Measurements from ENCODE around the gene SLC39A6. TPM values are rescaled to one million over a fixed set of nuclear protein-coding genes. Genes with fewer than 3 reads are reported as not detected.

The SLC39A6 gene
- total and polyA plus RNA-seq, 2 of the 13 experiments (the other 11 are each of a cell fraction or from before 2014, with no cell fraction given) = 41.7 to 59.2 TPM

- TF ChIP-seq, protein P1, sequence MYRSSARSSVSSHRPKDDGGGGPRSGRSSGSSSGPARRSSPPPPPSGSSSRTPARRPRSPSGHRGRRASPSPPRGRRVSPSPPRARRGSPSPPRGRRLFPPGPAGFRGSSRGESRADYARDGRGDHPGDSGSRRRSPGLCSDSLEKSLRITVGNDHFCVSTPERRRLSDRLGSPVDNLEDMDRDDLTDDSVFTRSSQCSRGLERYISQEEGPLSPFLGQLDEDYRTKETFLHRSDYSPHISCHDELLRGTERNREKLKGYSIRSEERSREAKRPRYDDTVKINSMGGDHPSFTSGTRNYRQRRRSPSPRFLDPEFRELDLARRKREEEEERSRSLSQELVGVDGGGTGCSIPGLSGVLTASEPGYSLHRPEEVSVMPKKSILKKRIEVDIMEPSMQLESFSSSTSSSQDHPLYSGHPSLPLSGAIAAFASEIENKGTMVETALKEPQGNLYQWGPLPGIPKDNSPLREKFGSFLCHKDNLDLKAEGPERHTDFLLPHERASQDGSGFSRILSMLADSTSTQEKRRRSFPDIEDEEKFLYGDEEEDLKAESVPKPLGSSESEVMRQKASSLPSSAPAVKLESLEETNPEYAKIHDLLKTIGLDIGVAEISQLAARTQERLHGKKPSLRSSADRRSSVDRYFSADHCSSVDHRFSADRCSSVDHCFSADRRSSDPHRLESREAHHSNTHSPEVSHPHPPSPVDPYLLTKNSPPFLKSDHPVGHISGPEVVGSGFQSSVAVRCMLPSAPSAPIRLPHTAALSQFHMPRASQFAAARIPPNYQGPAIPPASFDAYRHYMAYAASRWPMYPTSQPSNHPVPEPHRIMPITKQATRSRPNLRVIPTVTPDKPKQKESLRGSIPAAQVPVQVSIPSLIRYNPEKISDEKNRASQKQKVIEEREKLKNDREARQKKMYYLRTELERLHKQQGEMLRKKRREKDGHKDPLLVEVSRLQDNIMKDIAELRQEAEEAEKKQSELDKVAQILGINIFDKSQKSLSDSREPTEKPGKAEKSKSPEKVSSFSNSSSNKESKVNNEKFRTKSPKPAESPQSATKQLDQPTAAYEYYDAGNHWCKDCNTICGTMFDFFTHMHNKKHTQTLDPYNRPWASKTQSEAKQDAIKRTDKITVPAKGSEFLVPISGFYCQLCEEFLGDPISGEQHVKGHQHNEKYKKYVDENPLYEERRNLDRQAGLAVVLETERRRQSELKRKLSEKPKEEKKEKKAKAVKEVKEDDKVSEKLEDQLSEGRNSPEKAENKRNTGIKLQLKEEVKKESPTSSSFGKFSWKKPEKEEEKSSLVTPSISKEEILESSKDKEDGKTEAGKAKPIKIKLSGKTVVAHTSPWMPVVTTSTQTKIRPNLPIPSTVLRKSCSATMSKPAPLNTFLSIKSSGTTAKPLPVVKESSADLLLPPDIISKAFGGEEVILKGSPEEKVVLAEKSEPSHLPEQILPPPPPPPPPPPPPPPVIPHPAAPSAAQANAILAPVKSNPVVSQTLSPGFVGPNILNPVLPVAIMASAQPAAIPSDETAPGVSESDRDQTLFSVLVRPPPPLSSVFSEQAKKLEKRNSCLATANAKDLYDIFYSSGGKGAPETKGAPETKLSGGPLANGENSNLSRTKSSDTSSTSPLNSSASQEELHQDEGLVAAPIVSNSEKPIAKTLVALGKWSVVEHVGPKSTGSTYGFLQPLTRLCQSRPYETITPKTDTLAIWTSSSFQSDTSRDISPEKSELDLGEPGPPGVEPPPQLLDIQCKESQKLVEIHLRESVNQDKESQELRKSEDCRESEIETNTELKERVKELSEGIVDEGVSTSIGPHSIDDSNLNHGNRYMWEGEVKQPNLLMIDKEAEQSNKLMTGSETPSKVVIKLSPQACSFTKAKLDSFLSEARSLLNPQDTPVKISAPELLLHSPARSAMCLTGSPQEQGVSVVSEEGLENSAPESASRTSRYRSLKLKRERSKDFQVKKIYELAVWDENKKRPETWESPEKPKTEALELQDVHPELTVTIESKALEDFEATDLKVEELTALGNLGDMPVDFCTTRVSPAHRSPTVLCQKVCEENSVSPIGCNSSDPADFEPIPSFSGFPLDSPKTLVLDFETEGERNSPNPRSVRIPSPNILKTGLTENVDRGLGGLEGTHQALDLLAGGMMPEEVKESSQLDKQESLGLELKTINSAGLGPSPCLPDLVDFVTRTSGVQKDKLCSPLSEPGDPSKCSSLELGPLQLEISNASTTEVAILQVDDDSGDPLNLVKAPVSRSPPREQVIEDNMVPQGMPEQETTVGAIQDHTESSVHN (CRISPR knock-in tag; IDR thresholded peaks at IDR 0.05) = 0 out of 2 replicates have a peak, but pooled peaks have one; percentile 36
- TF ChIP-seq ARNTL (CRISPR knock-in tag; IDR thresholded peaks at IDR 0.05) (peak; percentile 93), ZNF337 (CRISPR knock-in tag; IDR thresholded peaks at IDR 0.05; ENCODE audit: borderline replicate concordance, low read depth) (no peak), ZFP62 (CRISPR knock-in tag; IDR thresholded peaks at IDR 0.05) (no peak), GATAD1 (CRISPR knock-in tag; IDR thresholded peaks at IDR 0.05) (peak; percentile 74), ZZZ3 (CRISPR knock-in tag; IDR thresholded peaks at IDR 0.05; ENCODE audit: borderline replicate concordance) (no peak), CHCHD3 (CRISPR knock-in tag; IDR thresholded peaks at IDR 0.05) (no peak), ZNF788 (CRISPR knock-in tag; IDR thresholded peaks at IDR 0.05; ENCODE audit: borderline replicate concordance) (peak; percentile 88; the same call in 1 of the 2 replicates), CC2D1A (CRISPR knock-in tag; IDR thresholded peaks at IDR 0.05) (no peak), ZNF556 (CRISPR knock-in tag; IDR thresholded peaks at IDR 0.05; ENCODE audit: borderline replicate concordance) (peak; percentile 71; the same call in 1 of the 2 replicates), ZNF615 (CRISPR knock-in tag; IDR thresholded peaks at IDR 0.05; ENCODE audit: borderline replicate concordance) (no peak), CEBPG (CRISPR knock-in tag; IDR thresholded peaks at IDR 0.05) (peak; percentile 92)
- TF ChIP-seq, protein P2, sequence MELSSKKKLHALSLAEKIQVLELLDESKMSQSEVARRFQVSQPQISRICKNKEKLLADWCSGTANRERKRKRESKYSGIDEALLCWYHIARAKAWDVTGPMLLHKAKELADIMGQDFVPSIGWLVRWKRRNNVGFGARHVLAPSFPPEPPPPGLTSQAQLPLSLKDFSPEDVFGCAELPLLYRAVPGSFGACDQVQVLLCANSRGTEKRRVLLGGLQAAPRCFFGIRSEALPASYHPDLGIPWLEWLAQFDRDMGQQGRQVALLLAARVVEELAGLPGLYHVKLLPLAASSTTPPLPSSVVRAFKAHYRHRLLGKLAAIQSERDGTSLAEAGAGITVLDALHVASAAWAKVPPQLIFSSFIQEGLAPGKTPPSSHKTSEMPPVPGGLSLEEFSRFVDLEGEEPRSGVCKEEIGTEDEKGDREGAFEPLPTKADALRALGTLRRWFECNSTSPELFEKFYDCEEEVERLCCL (CRISPR knock-in tag; IDR thresholded peaks at IDR 0.05; ENCODE audit: borderline replicate concordance) = no peak
- TF ChIP-seq, protein P3, sequence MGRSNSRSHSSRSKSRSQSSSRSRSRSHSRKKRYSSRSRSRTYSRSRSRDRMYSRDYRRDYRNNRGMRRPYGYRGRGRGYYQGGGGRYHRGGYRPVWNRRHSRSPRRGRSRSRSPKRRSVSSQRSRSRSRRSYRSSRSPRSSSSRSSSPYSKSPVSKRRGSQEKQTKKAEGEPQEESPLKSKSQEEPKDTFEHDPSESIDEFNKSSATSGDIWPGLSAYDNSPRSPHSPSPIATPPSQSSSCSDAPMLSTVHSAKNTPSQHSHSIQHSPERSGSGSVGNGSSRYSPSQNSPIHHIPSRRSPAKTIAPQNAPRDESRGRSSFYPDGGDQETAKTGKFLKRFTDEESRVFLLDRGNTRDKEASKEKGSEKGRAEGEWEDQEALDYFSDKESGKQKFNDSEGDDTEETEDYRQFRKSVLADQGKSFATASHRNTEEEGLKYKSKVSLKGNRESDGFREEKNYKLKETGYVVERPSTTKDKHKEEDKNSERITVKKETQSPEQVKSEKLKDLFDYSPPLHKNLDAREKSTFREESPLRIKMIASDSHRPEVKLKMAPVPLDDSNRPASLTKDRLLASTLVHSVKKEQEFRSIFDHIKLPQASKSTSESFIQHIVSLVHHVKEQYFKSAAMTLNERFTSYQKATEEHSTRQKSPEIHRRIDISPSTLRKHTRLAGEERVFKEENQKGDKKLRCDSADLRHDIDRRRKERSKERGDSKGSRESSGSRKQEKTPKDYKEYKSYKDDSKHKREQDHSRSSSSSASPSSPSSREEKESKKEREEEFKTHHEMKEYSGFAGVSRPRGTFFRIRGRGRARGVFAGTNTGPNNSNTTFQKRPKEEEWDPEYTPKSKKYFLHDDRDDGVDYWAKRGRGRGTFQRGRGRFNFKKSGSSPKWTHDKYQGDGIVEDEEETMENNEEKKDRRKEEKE (IDR thresholded peaks at IDR 0.05) = no peak
- TF ChIP-seq, protein P4, sequence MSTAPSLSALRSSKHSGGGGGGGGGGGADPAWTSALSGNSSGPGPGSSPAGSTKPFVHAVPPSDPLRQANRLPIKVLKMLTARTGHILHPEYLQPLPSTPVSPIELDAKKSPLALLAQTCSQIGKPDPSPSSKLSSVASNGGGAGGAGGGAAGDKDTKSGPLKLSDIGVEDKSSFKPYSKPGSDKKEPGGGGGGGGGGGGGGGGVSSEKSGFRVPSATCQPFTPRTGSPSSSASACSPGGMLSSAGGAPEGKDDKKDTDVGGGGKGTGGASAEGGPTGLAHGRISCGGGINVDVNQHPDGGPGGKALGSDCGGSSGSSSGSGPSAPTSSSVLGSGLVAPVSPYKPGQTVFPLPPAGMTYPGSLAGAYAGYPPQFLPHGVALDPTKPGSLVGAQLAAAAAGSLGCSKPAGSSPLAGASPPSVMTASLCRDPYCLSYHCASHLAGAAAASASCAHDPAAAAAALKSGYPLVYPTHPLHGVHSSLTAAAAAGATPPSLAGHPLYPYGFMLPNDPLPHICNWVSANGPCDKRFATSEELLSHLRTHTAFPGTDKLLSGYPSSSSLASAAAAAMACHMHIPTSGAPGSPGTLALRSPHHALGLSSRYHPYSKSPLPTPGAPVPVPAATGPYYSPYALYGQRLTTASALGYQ (CRISPR knock-in tag; IDR thresholded peaks at IDR 0.05) = peak; percentile 80; the same call in 1 of the 2 replicates
Observed at GRCh38 chr18:36176177-36176584, 47.0 kb upstream of the SLC39A6 start (continued).
